HG03558 (cell line): ENCODE measurements around the gene SSNA1.

ENCODE experiments used
- ATAC-seq: cut with Tn5 transposase; IDR thresholded peaks from one replicate; pipeline ENCODE4 v1.9.1; 2021; ENCODE audit warnings: moderate number of reproducible peaks; ENCODE audit not compliant: unreplicated experiment; ENCODE audit errors: extremely low read depth

Gene SSNA1

GRCh38 chr9:137150617-137151457, 37.6 kb upstream of the SSNA1 start:
- no peak for ATAC-seq

GRCh38 chr9:137152844-137153405, 35.6 kb upstream of the SSNA1 start:
- no peak for ATAC-seq

- ATAC-seq, result no peak
Observed at GRCh38 chr9:137156567-137157375, 31.7 kb upstream of the SSNA1 start.

GRCh38 chr9:137157618-137158415, 30.7 kb upstream of the SSNA1 start:
- ATAC-seq, result no peak

- no peak for ATAC-seq
Observed at GRCh38 chr9:137158625-137159024, 29.9 kb upstream of the SSNA1 start.

GRCh38 chr9:137159105-137160053, 29.1 kb upstream of the SSNA1 start:
- no peak for ATAC-seq

- no peak for ATAC-seq
Observed at GRCh38 chr9:137160054-137160425, 28.4 kb upstream of the SSNA1 start.

GRCh38 chr9:137160716-137161557, 27.5 kb upstream of the SSNA1 start:
- no peak for ATAC-seq

- no peak for ATAC-seq
Observed at GRCh38 chr9:137161558-137162486, 26.7 kb upstream of the SSNA1 start.

GRCh38 chr9:137162505-137163364, 25.7 kb upstream of the SSNA1 start:
- ATAC-seq, result no peak

- ATAC-seq, result no peak
Observed at GRCh38 chr9:137163365-137163715, 25.1 kb upstream of the SSNA1 start.

GRCh38 chr9:137163805-137164204, 24.7 kb upstream of the SSNA1 start:
- ATAC-seq, result no peak

- ATAC-seq, result no peak
Observed at GRCh38 chr9:137164370-137165249, 23.9 kb upstream of the SSNA1 start.

- no peak for ATAC-seq
Observed at GRCh38 chr9:137165250-137165836, 23.1 kb upstream of the SSNA1 start.
